Keratinocyte (primary cell): ENCODE data around the gene PIAS1.

Source experiments
- EZH2 ChIP-seq: IDR thresholded peaks from one replicate; pipeline ENCODE4 v1.6.1; 2012; ENCODE audit warnings: inconsistent platforms, mild to moderate bottlenecking, low read length, moderate library complexity
- TF ChIP-seq, protein P1 (sequence below), 3 experiments: IDR thresholded peaks in 1 of 3; conservative IDR thresholded peaks in 1 of 3; optimal IDR thresholded peaks in 1 of 3; 2 replicates in 2 of 3; 3 replicates in 1 of 3; pipeline versions ENCODE3 to v1.5.1; 2011; ENCODE audit warnings: low read length in 3 of 3, mild to moderate bottlenecking in 3 of 3, moderate library complexity in 2 of 3, control low read depth in 1 of 3, inconsistent platforms in 1 of 3; ENCODE audit not compliant: insufficient read depth in 2 of 3; ENCODE audit errors: extremely low read depth in 1 of 3

DNA sequence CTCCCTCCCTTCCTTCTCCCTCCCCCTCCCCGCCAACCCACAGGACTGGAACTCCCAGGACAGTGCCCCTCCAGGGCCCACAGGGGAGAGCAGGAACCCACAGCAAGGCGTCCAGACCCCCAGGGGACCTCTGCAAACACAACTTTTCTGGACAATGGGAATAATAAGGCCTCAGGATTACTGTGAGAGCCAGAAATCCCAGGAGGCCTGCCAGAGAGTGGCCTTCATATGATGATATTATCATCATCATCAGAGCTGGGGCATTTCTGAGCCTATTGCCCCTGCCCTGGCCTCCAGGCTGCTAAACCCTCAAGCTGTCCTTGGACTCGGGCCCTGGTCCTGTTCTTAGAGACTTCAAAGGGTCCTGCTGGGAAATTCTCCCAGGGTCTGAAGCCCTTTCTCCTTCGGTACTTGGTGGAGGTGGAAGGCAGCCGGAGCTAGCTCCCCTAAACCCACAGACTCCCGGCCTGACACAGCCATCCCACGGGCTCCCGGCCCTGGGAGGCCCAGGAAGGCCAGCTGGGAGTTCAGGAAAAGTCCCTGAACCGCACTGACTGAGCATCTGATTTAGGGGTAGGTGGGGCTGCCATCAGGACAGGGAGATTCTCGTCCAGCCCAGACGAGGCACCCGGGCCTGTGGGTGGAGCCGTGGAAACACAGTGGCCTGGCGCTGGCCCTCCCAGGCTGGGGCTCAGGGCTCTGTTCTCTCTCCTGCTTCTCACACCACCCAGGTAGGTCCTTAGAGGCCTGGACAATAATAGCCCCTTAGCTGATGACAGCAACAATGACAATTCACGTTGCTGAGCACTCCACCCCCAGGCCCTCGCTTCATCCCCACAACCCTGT lies 146.1 kb downstream of the PIAS1 start:
- TF ChIP-seq, protein P1, sequence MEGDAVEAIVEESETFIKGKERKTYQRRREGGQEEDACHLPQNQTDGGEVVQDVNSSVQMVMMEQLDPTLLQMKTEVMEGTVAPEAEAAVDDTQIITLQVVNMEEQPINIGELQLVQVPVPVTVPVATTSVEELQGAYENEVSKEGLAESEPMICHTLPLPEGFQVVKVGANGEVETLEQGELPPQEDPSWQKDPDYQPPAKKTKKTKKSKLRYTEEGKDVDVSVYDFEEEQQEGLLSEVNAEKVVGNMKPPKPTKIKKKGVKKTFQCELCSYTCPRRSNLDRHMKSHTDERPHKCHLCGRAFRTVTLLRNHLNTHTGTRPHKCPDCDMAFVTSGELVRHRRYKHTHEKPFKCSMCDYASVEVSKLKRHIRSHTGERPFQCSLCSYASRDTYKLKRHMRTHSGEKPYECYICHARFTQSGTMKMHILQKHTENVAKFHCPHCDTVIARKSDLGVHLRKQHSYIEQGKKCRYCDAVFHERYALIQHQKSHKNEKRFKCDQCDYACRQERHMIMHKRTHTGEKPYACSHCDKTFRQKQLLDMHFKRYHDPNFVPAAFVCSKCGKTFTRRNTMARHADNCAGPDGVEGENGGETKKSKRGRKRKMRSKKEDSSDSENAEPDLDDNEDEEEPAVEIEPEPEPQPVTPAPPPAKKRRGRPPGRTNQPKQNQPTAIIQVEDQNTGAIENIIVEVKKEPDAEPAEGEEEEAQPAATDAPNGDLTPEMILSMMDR (optimal IDR thresholded peaks at IDR 0.05 in 1 of 3, IDR thresholded peaks at IDR 0.05 in 1 of 3, conservative IDR thresholded peaks at IDR 0.05 in 1 of 3; ENCODE audit: extremely low read depth in 1 of 3, insufficient read depth in 2 of 3, low read length in 3 of 3), result no peak
- TF ChIP-seq EZH2, result no peak
